SU-DHL-6 (cell line): ENCODE results near the gene PIK3C2B.
"Not testable (repeated sequence)": the region's sequence is repeated elsewhere in the genome, so short reads cannot be mapped to it uniquely, and the experiment has no call there.

Experiments used
- H2AFZ ChIP-seq: fragments of 200-600 bp; sonication (generic); 2 replicates; pipeline ENCODE4 v1.6.1; 2014; ENCODE audit warnings: low read depth, mild to moderate bottlenecking, moderate library complexity, mixed read lengths, antibody characterized with exemption, low read length; ENCODE audit not compliant: severe bottlenecking
- H3F3A ChIP-seq: fragments of 200-600 bp; shearing (Covaris generic); 2 replicates; pipeline ENCODE4 v1.6.0; 2016; ENCODE audit warnings: antibody characterized with exemption, mild to moderate bottlenecking; ENCODE audit not compliant: insufficient read depth
- H3K27ac ChIP-seq: fragments of 200-600 bp; sonication (generic); 2 replicates; pipeline ENCODE4 v1.5.1; 2016; ENCODE audit warnings: low read depth, mild to moderate bottlenecking, low read length, moderate library complexity, mixed read lengths
- H3K27me3 ChIP-seq: fragments of 200-600 bp; sonication (generic), shearing (Covaris generic); 2 replicates; pipeline ENCODE4 v1.6.0; 2014; ENCODE audit warnings: mild to moderate bottlenecking, low read length
- H3K36me3 ChIP-seq: fragments of 200-600 bp; sonication (generic); 2 replicates; pipeline ENCODE4 v1.6.1; 2014; ENCODE audit warnings: mild to moderate bottlenecking, low read length, mixed read lengths
- H3K4me2 ChIP-seq: fragments of 300-600, 200-600 bp; shearing (Covaris generic), sonication (generic); 2 replicates; pipeline ENCODE4 v1.6.0; 2014; ENCODE audit warnings: low read length, low read depth, mild to moderate bottlenecking; ENCODE audit not compliant: poor library complexity, severe bottlenecking
- H3K4me3 ChIP-seq: fragments of 200-600 bp; sonication (generic); 2 replicates; pipeline ENCODE4 v1.5.1; 2014; ENCODE audit warnings: antibody characterized with exemption, low read length, mild to moderate bottlenecking, mixed read lengths; ENCODE audit not compliant: insufficient read depth, poor library complexity, severe bottlenecking
- H3K79me2 ChIP-seq: fragments of 200-600 bp; sonication (generic); 2 replicates; pipeline ENCODE4 v1.6.1; 2014; ENCODE audit warnings: mild to moderate bottlenecking, low read length, moderate library complexity; ENCODE audit not compliant: insufficient read depth
- H3K9ac ChIP-seq: fragments of 200-600 bp; sonication (generic); 2 replicates; pipeline ENCODE4 v1.7.0; 2014; ENCODE audit warnings: mild to moderate bottlenecking, low read length
- H3K9me2 ChIP-seq: fragments of 200-600 bp; sonication (generic); replicated peaks from 2 replicates; pipeline ENCODE4 v1.6.1; 2014; ENCODE audit warnings: low read length; ENCODE audit not compliant: insufficient read depth
- H3K9me3 ChIP-seq: fragments of 200-600 bp; sonication (generic); 2 replicates; pipeline ENCODE4 v1.6.1; 2014; ENCODE audit warnings: low read length, mixed read lengths; ENCODE audit not compliant: insufficient read depth
- H4K20me1 ChIP-seq: fragments of 200-600 bp; sonication (generic); 2 replicates; pipeline ENCODE4 v1.6.1; 2014; ENCODE audit warnings: low read depth, mild to moderate bottlenecking, antibody characterized with exemption, low read length, moderate library complexity, mixed read lengths
- EZH2phosphoT487 ChIP-seq: fragments of 200-600 bp; sonication (generic), shearing (Covaris generic); conservative IDR thresholded peaks from 2 replicates; pipeline ENCODE4 v1.6.1; 2018; ENCODE audit warnings: mild to moderate bottlenecking, antibody characterized with exemption, low read length, moderate library complexity, mixed read lengths
- TF ChIP-seq, protein P1 (sequence below): fragments of 200-600 bp; sonication (generic); IDR thresholded peaks from one replicate; pipeline ENCODE4 v1.5.1; 2017; ENCODE audit warnings: antibody characterized with exemption, mild to moderate bottlenecking, low read length, moderate library complexity; ENCODE audit not compliant: insufficient read depth, poor library complexity, severe bottlenecking

Gene PIK3C2B

DNA sequence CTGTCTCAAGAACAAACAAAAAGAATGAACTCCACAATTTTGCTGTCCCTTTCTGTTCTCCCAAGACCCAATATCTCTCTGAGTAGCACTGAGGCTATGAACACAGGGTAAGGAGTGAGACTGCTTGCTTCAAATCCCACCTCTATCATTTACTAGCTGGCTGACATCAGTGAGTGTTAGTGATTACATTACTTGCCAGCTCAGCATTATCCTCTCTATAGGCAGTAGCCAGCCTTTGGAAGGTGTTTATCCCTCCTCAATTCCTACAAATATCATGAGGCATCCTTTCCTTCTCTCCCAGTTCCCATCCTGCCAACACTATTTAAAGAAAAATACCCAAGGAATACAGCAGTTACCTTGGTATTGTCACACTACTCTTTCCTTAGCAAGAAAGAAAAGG lies 3.0 kb downstream of the PIK3C2B start:
- H3F3A ChIP-seq = peaks cover 4% of the 10 kb centered on the region

DNA sequence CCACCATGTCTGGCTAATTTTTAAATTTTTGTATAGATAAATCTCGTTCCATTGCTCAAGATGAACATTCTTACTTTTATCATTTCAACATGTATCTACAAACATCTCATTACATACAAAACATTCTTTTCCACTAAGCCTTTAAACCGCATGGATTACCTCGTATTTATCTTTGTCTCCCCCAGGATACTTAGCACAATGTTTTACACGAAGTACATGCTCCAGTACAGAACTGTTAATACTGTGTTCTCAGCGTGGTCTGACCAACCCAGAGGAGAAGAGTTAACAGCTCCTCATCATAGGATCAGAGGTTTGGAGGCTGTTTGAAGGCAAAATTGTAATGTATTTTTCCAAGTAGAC lies 7.4 kb downstream of the PIK3C2B start:
- no peaks in the 10 kb centered on the region for H3K27me3 ChIP-seq
- H3K9me2 ChIP-seq = no peaks in the 10 kb centered on the region
- H3K9me3 ChIP-seq = no peaks in the 10 kb centered on the region
- no peaks in the 10 kb centered on the region for H3K36me3 ChIP-seq
- no peak overlapping the region for H3K27ac ChIP-seq
- TF ChIP-seq, protein P1, sequence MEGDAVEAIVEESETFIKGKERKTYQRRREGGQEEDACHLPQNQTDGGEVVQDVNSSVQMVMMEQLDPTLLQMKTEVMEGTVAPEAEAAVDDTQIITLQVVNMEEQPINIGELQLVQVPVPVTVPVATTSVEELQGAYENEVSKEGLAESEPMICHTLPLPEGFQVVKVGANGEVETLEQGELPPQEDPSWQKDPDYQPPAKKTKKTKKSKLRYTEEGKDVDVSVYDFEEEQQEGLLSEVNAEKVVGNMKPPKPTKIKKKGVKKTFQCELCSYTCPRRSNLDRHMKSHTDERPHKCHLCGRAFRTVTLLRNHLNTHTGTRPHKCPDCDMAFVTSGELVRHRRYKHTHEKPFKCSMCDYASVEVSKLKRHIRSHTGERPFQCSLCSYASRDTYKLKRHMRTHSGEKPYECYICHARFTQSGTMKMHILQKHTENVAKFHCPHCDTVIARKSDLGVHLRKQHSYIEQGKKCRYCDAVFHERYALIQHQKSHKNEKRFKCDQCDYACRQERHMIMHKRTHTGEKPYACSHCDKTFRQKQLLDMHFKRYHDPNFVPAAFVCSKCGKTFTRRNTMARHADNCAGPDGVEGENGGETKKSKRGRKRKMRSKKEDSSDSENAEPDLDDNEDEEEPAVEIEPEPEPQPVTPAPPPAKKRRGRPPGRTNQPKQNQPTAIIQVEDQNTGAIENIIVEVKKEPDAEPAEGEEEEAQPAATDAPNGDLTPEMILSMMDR = no peak
- TF ChIP-seq EZH2phosphoT487 = no peak
- no peak overlapping the region for H3K4me3 ChIP-seq
- no peak overlapping the region for H3K4me2 ChIP-seq
- H3F3A ChIP-seq = no peaks in the 10 kb centered on the region
- H4K20me1 ChIP-seq = no peaks in the 10 kb centered on the region
- H3K9ac ChIP-seq = no peak overlapping the region
- no peak overlapping the region for H2AFZ ChIP-seq
- no peaks in the 10 kb centered on the region for H3K79me2 ChIP-seq

More for the DNA sequence above, 3.0 kb downstream of the PIK3C2B start:
- Histone ChIP-seq H3K9ac (no peak overlapping the region), H3K27ac (no peak overlapping the region), H3K79me2 (no peaks in the 10 kb centered on the region), H3K27me3 (no peaks in the 10 kb centered on the region), H3K4me2 (no peak overlapping the region), H3K9me3 (no peaks in the 10 kb centered on the region), H3K9me2 (no peaks in the 10 kb centered on the region), H4K20me1 (no peaks in the 10 kb centered on the region), H3K36me3 (no peaks in the 10 kb centered on the region), H3K4me3 (no peak overlapping the region), H2AFZ (no peak overlapping the region)
- no peak for TF ChIP-seq EZH2phosphoT487
- TF ChIP-seq, protein P1 = no peak

DNA sequence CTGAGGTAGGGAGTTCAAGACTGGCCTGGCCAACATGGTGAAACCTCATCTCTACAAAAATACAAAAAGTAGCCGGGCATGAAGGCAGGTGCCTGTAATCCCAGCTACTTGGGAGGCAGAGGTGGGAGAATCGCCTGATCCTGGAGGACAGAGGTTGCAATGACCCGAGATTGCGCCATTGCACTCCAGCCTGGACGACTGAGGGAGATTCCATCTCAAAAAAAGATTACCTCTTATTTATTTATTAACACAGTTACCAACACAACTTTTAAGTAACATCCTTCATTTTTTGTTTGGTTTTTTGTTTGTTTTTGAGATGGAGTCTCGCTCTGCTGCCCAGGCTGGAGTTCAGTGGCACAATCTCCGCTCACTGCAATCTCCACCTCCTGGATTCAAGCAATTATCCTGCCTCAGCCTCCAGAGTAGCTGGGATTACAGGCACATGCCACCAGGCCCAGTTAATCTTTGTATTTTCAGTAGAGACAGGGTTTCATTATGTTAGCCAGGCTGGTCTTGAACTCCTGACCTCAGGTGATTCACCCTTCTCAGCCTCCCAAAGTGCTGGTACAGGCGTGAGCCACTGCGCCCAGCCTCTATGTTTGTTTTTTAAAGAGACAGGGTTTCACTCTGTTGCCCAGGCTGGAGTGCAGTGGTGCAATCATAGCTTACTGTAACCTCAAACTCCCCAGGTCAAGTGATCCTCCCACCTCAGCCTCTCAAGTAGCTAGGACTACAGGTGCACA lies 7.9 kb downstream of the PIK3C2B start:
- not testable (repeated sequence) for H3K4me2 ChIP-seq, H3K79me2 ChIP-seq, H4K20me1 ChIP-seq, H3K36me3 ChIP-seq, H3K9me3 ChIP-seq, H3K27me3 ChIP-seq, H3K9me2 ChIP-seq, H2AFZ ChIP-seq, H3K27ac ChIP-seq, H3K4me3 ChIP-seq, H3K9ac ChIP-seq, H3F3A ChIP-seq

DNA sequence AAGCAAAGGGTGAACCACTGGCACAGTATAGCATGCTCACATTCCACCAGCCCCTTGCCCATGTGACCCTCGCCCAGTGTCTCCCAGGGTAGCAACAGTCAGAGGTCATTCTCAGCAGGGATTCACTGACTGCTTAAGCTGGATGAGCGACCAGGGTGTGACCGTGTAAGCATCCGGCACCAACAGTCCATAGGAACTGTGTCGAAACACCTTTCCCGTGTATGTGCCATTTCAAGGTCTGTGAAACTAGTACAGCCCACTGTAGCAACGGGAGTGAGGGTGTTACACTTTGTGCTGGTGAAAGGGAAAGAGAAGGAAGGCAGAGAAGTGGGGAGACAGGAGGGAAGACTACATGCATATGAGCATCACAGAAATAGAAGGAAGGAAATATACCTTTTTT lies 10.8 kb downstream of the PIK3C2B start:
- H3K9me3 ChIP-seq = no peaks in the 10 kb centered on the region
- TF ChIP-seq EZH2phosphoT487 = no peak
- H3K4me3 ChIP-seq = no peak overlapping the region
- H3K27ac ChIP-seq = no peak overlapping the region
- H4K20me1 ChIP-seq = no peaks in the 10 kb centered on the region
- no peak overlapping the region for H3K9ac ChIP-seq
- H2AFZ ChIP-seq = no peak overlapping the region
- no peaks in the 10 kb centered on the region for H3K36me3 ChIP-seq
- no peaks in the 10 kb centered on the region for H3F3A ChIP-seq
- H3K27me3 ChIP-seq = no peaks in the 10 kb centered on the region
- no peak overlapping the region for H3K4me2 ChIP-seq
- H3K79me2 ChIP-seq = no peaks in the 10 kb centered on the region
- no peaks in the 10 kb centered on the region for H3K9me2 ChIP-seq
